Epithelial cell of esophagus (primary cell): ENCODE results near the gene ZNF830.

ENCODE experiments used
- DNase-seq: peaks from one replicate; pipeline ENCODE4 v3.0.0; 2010; ENCODE audit warnings: low read depth
- H3K4me3 ChIP-seq: 2 replicates; pipeline ENCODE4 v1.5.1; 2011; ENCODE audit warnings: mild to moderate bottlenecking, low read length, control low read depth
- TF ChIP-seq, protein P1 (sequence below): IDR thresholded peaks from 2 replicates; pipeline ENCODE4 v1.5.1; 2011; ENCODE audit warnings: low read depth, mild to moderate bottlenecking, low read length, control low read depth, inconsistent platforms; ENCODE audit not compliant: insufficient read depth; ENCODE audit errors: missing control alignments

Gene ZNF830

DNA sequence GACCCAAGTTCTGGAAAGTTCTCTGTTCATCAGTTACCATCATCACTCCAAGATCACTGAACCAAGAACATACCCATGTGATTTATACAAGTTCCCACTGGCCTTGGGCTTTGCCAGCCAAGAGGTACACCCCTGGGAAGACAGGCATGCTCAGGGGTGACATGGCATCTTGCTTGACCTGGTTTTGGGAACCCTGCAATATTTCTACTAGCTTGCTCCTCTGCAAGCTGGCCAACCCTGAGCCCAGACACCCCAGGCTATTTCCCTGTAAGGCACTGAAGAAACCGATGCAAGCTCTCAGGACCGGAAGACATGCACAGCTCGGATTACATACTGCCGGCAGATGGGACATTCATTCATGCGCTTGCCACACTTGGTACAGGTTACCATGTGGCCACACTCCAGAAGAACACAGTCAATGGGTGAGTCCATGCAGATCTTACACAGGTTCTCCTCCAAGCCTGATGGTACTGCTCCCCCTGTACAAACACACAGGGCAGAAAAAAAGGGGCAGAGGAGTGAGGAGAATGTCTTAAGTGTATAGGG is 50.4 kb downstream of the ZNF830 start:
- H3K4me3 ChIP-seq: no peak overlapping the region
- TF ChIP-seq, protein P1, sequence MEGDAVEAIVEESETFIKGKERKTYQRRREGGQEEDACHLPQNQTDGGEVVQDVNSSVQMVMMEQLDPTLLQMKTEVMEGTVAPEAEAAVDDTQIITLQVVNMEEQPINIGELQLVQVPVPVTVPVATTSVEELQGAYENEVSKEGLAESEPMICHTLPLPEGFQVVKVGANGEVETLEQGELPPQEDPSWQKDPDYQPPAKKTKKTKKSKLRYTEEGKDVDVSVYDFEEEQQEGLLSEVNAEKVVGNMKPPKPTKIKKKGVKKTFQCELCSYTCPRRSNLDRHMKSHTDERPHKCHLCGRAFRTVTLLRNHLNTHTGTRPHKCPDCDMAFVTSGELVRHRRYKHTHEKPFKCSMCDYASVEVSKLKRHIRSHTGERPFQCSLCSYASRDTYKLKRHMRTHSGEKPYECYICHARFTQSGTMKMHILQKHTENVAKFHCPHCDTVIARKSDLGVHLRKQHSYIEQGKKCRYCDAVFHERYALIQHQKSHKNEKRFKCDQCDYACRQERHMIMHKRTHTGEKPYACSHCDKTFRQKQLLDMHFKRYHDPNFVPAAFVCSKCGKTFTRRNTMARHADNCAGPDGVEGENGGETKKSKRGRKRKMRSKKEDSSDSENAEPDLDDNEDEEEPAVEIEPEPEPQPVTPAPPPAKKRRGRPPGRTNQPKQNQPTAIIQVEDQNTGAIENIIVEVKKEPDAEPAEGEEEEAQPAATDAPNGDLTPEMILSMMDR: no peak
- DNase-seq: no peak
